GM12891 (cell line): Measurements from ENCODE around the gene DNAH3.

Source experiments
- PAX5 ChIP-seq: IDR thresholded peaks from 2 replicates; pipeline ENCODE4 v1.6.1; 2011; ENCODE audit warnings: low read length, moderate library complexity, mild to moderate bottlenecking; ENCODE audit not compliant: insufficient read depth, severe bottlenecking
- POLR2A ChIP-seq: IDR thresholded peaks from 2 replicates; pipeline ENCODE4 v1.6.1; 2011; ENCODE audit warnings: low read depth, low read length, control low read depth
- POLR2AphosphoS5 ChIP-seq: IDR thresholded peaks from 2 replicates; pipeline ENCODE4 v1.6.1; 2011; ENCODE audit warnings: low read depth, low read length, control low read depth
- SPI1 ChIP-seq: IDR thresholded peaks from 2 replicates; pipeline ENCODE4 v1.6.1; 2011; ENCODE audit warnings: low read depth, low read length, control low read depth

DNA sequence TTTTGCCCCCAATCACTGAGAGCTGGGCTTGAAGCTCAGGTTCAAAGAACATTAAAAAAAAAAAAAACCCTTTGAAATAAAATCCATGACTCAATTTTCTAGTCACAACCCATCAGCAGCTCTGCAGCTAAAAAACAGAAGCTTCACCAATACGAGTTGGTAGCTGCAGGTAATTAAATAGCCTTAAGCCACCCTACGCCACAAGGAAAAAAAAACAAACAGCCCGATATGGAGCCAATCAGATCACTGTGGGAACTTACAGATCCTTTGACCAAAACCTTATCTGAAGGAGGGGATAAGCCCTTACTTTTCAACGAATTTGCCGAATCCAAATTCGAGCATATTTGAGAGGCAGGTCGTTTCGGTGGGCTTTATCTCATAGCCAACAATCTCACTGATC, 69.3 kb downstream of the DNAH3 start:
- TF ChIP-seq POLR2AphosphoS5 (no peak), POLR2A (no peak), SPI1 (no peak), PAX5 (no peak)
